KMS-11 (cell line): ENCODE results near the gene IL18BP.
A peak's percentile ranks its signal among the peaks of the same experiment; 100 is the strongest.

Experiments used
- H2AFZ ChIP-seq: fragments of 200-600 bp; sonication (generic); 2 replicates; pipeline ENCODE4 v1.6.1; 2016; ENCODE audit warnings: antibody characterized with exemption, mixed run types, low read depth
- H3K27ac ChIP-seq: fragments of 200-600 bp; sonication (generic); 2 replicates; pipeline ENCODE4 v1.6.1; 2016; ENCODE audit warnings: mild to moderate bottlenecking, mixed run types
- H3K27me3 ChIP-seq: fragments of 200-600 bp; sonication (generic); 2 replicates; pipeline ENCODE4 v1.6.1; 2017; ENCODE audit warnings: mild to moderate bottlenecking, low read depth, mixed run types, moderate library complexity; ENCODE audit not compliant: insufficient read depth
- H3K36me3 ChIP-seq: fragments of 200-600 bp; sonication (generic); 2 replicates; pipeline ENCODE4 v1.6.1; 2017; ENCODE audit warnings: mild to moderate bottlenecking, mixed run types; ENCODE audit not compliant: insufficient read depth
- H3K4me1 ChIP-seq: fragments of 200-600 bp; sonication (generic); 2 replicates; pipeline ENCODE4 v1.6.1; 2016; ENCODE audit warnings: mild to moderate bottlenecking, low read depth, mixed run types; ENCODE audit not compliant: poor library complexity, severe bottlenecking
- H3K4me2 ChIP-seq: fragments of 200-600 bp; sonication (generic); 2 replicates; pipeline ENCODE4 v1.7.0; 2016; ENCODE audit warnings: mild to moderate bottlenecking, mixed run types
- H3K4me3 ChIP-seq: fragments of 200-600 bp; sonication (generic); IDR thresholded peaks from 2 replicates; pipeline ENCODE4 v1.6.1; 2017; ENCODE audit warnings: low read depth, low read length, mixed read lengths; ENCODE audit not compliant: insufficient read depth
- H3K79me2 ChIP-seq: fragments of 200-600 bp; sonication (generic); 2 replicates; pipeline ENCODE4 v1.6.1; 2016; ENCODE audit warnings: low read depth, mixed run types; ENCODE audit not compliant: insufficient read depth
- H3K9ac ChIP-seq: fragments of 200-600 bp; sonication (generic); 2 replicates; pipeline ENCODE4 v1.6.1; 2016; ENCODE audit warnings: mild to moderate bottlenecking, mixed run types
- H4K20me1 ChIP-seq: fragments of 200-600 bp; sonication (generic); 2 replicates; pipeline ENCODE4 v1.6.1; 2016; ENCODE audit warnings: mild to moderate bottlenecking, mixed run types; ENCODE audit not compliant: insufficient read depth
- TF ChIP-seq, protein P1 (sequence below): fragments of 200-600 bp; sonication (generic); conservative IDR thresholded peaks from 2 replicates; pipeline ENCODE4 v1.6.1; 2017; ENCODE audit warnings: low read depth, mild to moderate bottlenecking, antibody characterized with exemption, low read length, moderate library complexity, mixed read lengths

IL18BP gene

GRCh38 chr11:72040491-72041363, 42.0 kb downstream of the IL18BP start:
- H3K4me1 ChIP-seq = peaks cover 70% of the 10 kb centered on the region
- peak overlapping the region; percentile 35; the same call in 1 of the 2 replicates for H2AFZ ChIP-seq
- peak overlapping the region; percentile 100 for H3K4me2 ChIP-seq
- H3K36me3 ChIP-seq = no peaks in the 10 kb centered on the region
- H3K9ac ChIP-seq = peak overlapping the region; percentile 78
- H3K27ac ChIP-seq = peak overlapping the region; percentile 89
- H3K27me3 ChIP-seq = no peaks in the 10 kb centered on the region
- H3K4me3 ChIP-seq = no peak overlapping the region
- H3K79me2 ChIP-seq = peaks cover 85% of the 10 kb centered on the region
- TF ChIP-seq, protein P1, sequence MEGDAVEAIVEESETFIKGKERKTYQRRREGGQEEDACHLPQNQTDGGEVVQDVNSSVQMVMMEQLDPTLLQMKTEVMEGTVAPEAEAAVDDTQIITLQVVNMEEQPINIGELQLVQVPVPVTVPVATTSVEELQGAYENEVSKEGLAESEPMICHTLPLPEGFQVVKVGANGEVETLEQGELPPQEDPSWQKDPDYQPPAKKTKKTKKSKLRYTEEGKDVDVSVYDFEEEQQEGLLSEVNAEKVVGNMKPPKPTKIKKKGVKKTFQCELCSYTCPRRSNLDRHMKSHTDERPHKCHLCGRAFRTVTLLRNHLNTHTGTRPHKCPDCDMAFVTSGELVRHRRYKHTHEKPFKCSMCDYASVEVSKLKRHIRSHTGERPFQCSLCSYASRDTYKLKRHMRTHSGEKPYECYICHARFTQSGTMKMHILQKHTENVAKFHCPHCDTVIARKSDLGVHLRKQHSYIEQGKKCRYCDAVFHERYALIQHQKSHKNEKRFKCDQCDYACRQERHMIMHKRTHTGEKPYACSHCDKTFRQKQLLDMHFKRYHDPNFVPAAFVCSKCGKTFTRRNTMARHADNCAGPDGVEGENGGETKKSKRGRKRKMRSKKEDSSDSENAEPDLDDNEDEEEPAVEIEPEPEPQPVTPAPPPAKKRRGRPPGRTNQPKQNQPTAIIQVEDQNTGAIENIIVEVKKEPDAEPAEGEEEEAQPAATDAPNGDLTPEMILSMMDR = no peak
- no peaks in the 10 kb centered on the region for H4K20me1 ChIP-seq

GRCh38 chr11:72041364-72042063, 42.8 kb downstream of the IL18BP start:
- Histone ChIP-seq H3K27me3 (no peaks in the 10 kb centered on the region), H3K4me3 (no peak overlapping the region), H3K9ac (peak overlapping the region; percentile 78), H4K20me1 (no peaks in the 10 kb centered on the region), H3K79me2 (peaks cover 82% of the 10 kb centered on the region), H3K4me2 (peak overlapping the region; percentile 100), H3K4me1 (peaks cover 62% of the 10 kb centered on the region), H3K36me3 (no peaks in the 10 kb centered on the region), H2AFZ (peak overlapping the region; percentile 35), H3K27ac (peak overlapping the region; percentile 89)
- TF ChIP-seq, protein P1 = no peak

- H3K36me3 ChIP-seq = no peaks in the 10 kb centered on the region
- no peaks in the 10 kb centered on the region for H4K20me1 ChIP-seq
- no peak overlapping the region for H3K4me3 ChIP-seq
- peak overlapping the region; percentile 100 for H3K4me2 ChIP-seq
- peak overlapping the region; percentile 78 for H3K9ac ChIP-seq
- peak overlapping the region; percentile 89 for H3K27ac ChIP-seq
- no peaks in the 10 kb centered on the region for H3K27me3 ChIP-seq
- peaks cover 75% of the 10 kb centered on the region for H3K79me2 ChIP-seq
- TF ChIP-seq, protein P1 = no peak
- peak overlapping the region; percentile 35 for H2AFZ ChIP-seq
- H3K4me1 ChIP-seq = peaks cover 55% of the 10 kb centered on the region
Measured at GRCh38 chr11:72042064-72042745, 43.5 kb downstream of the IL18BP start.

GRCh38 chr11:72045849-72046248, 47.1 kb downstream of the IL18BP start:
- H3K9ac ChIP-seq = no peak overlapping the region
- H3K4me2 ChIP-seq = no peak overlapping the region
- H3K36me3 ChIP-seq = peaks cover 3% of the 10 kb centered on the region; the same call in 1 of the 2 replicates
- H2AFZ ChIP-seq = no peak overlapping the region
- TF ChIP-seq, protein P1 = no peak
- H3K4me3 ChIP-seq = no peak overlapping the region
- peaks cover 29% of the 10 kb centered on the region for H3K4me1 ChIP-seq
- no peak overlapping the region for H3K27ac ChIP-seq
- no peaks in the 10 kb centered on the region for H4K20me1 ChIP-seq
- H3K79me2 ChIP-seq = peaks cover 46% of the 10 kb centered on the region; the same call in 1 of the 2 replicates
- H3K27me3 ChIP-seq = no peaks in the 10 kb centered on the region
